ENCODE results near the gene C1RL.

The C1RL gene

DNA sequence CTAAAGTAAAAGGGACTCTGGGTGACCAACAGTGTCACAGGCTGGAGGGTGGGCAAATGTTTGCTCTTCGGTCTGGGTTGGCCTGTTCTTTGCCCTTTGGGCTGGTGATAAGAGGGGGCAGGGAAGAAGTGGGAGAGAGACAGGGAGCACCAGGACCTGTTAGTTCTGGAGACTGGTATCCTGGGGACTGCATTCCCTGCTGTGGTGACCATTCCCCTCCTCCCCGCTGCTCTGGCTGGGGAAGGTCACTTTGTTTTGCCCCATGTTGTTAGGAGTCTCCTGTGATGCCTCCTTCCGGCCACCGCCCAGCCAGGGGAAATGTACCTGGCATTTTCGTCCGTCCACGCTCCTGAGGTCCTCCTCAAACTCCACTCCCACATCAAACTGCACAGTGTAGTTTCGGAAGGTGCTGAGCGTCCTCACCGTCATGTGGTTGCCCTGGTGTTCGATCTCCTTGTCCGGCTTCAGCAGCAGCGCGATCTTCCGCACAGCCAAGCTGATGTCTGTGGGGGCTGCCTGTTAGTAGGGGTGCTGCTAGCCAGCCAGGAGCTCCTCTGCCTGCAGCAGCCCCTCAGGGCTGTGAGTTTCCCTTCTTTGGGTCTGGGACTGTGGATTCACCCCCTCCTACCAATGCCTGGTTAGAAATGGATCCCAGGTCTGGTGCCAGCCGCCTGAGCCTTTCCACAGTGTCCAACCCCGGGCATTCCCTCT is 19.1 kb upstream of the C1RL start:
- no peaks in the 10 kb centered on the region for H3K4me1 ChIP-seq (ENCODE audit: control insufficient read depth, insufficient read depth, low read length, poor library complexity, severe bottlenecking)
- H3K4me3 ChIP-seq (ENCODE audit: extremely low read depth, insufficient read depth, low read length, poor library complexity, severe bottlenecking) = no peak overlapping the region
- no peaks in the 10 kb centered on the region for H3K36me3 ChIP-seq (ENCODE audit: control insufficient read depth, insufficient read depth, low read length)
- H3K9me3 ChIP-seq (ENCODE audit: control insufficient read depth, low read length) = no peaks in the 10 kb centered on the region
- no peak overlapping the region for H3K27ac ChIP-seq (ENCODE audit: low read depth, low read length, severe bottlenecking)
- WGBS, 2 experiments (ENCODE audit: insufficient coverage in 2 of 2) = 83 to 91% methylated on average over 14 to 16 of the region's 17 CpGs

DNA sequence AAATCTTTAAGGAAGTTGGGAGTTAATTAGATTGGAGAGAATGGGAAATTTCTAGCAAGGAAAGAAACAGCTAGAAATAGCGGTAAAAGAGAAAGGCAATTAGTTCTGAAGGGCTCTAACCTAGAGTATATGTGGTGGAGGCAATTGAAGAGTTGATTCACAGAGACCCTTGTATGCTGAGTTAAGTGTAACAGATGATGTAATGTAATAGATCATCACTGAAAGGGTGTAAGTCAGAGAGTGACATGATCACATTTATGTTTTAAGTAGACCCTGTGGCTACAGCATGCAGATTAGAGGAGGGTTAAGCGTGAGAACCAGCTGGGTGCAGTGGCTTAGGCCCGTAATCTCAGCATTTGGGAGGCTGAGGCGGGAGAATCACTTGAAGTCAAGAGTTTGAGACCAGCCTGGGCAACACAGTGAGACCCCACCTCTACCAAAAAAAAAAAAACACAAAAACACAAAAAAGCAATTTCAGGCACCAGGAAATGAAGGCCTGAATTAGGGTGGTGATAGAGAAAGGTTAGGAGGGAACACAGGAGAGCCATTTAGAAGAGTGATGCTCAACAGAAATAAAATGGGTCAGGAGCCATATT is 16.7 kb upstream of the C1RL start:
- Histone ChIP-seq H3K4me1 (ENCODE audit: control insufficient read depth, insufficient read depth, low read length, poor library complexity, severe bottlenecking) (no peaks in the 10 kb centered on the region), H3K4me3 (ENCODE audit: extremely low read depth, insufficient read depth, low read length, poor library complexity, severe bottlenecking) (no peak overlapping the region), H3K9me3 (ENCODE audit: control insufficient read depth, low read length) (no peaks in the 10 kb centered on the region), H3K36me3 (ENCODE audit: control insufficient read depth, insufficient read depth, low read length) (no peaks in the 10 kb centered on the region), H3K27ac (ENCODE audit: low read depth, low read length, severe bottlenecking) (no peak overlapping the region)
- 68 to 81% methylated on average over 2 to 3 of the region's 4 CpGs for WGBS, 2 experiments (ENCODE audit: insufficient coverage in 2 of 2)

DNA sequence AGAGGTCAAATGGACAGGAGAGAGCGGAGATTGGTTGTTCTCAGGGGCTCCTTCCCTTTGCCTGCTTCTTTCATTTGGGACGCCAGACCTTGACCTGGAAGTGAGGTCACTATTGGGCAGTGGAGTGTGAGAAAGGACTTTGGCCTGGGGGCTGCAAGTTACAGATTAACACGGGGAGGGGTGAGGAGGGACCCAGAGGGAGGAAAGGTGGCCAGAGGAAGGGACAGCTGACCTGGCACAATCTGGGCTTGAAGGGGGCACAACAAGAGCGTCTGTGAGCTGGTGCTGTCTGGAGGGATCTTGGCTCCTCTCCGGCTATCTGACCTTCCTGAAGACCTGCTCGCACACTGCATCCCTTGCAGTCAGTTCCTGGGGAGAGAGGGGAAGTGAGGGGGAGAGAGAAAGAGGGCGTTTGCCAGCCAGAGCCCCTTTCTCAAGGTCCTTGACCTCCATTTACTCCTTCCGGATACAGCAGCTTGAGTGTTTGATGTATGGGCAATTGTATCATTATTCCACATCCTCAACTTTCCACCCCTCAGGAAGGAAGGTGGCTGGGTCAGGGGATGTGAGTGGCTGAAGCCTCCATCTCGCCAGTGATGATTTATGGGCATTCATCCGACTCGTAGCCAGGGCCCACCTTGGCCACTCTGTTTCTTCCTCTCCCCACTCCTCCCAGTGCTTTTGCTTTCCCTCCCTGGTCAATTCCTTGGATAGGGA is 14.9 kb upstream of the C1RL start:
- H3K4me3 ChIP-seq (ENCODE audit: extremely low read depth, insufficient read depth, low read length, poor library complexity, severe bottlenecking) = no peak overlapping the region
- H3K27ac ChIP-seq (ENCODE audit: low read depth, low read length, severe bottlenecking) = no peak overlapping the region
- H3K36me3 ChIP-seq (ENCODE audit: control insufficient read depth, insufficient read depth, low read length) = no peaks in the 10 kb centered on the region
- H3K9me3 ChIP-seq (ENCODE audit: control insufficient read depth, low read length) = no peaks in the 10 kb centered on the region
- WGBS, 2 experiments (ENCODE audit: insufficient coverage in 2 of 2) = 79 to 89% methylated on average over 4 to 5 of the region's 11 CpGs
- H3K4me1 ChIP-seq (ENCODE audit: control insufficient read depth, insufficient read depth, low read length, poor library complexity, severe bottlenecking) = no peaks in the 10 kb centered on the region

DNA sequence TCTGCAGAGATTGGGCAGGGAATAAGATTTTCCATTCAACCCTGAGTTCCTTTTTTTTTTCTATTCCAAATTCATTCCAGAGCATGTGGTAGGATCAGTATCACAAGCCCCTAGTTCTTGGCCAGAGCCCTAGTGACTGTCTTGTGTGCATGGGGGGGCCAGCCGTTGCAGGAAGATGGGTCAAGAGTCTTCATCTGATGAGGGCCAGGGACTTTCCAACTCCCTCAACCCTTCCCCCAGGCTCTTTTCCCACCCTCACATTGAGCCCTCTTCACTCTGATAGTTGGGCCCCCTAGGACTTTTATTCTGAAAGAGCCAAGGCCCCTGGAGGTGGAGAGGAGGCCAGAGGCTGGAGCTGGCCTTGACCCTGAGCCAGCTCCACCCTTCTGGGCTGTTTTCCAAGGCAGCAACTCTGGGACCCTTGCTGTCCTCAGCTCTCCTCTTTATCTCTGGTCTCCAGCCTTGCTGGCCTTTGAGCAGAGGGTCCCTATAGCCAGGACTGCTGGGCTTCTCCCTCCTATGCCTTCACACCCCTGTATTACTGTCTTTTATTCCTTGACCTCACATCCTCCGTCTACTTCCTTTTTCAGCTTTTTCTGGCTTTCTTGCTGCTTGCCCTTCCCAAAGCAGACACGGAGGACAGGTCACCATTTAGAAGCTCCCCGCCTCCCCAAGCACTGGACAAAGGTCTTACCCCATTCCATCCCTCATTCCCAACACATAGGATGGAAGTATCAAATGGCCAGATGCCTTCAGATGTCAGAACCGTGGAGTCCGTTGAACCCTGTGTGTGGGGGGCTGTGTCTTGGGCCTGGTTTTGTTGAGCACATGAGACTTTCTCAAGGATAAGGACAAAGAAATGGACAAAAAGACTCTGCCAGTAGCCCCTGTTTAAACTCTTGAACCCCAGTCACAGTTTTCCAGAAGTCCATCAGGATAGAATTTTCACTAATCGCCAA is 14.1 kb upstream of the C1RL start:
- Histone ChIP-seq H3K27ac (ENCODE audit: low read depth, low read length, severe bottlenecking) (no peak overlapping the region), H3K36me3 (ENCODE audit: control insufficient read depth, insufficient read depth, low read length) (no peaks in the 10 kb centered on the region), H3K4me1 (ENCODE audit: control insufficient read depth, insufficient read depth, low read length, poor library complexity, severe bottlenecking) (no peaks in the 10 kb centered on the region), H3K4me3 (ENCODE audit: extremely low read depth, insufficient read depth, low read length, poor library complexity, severe bottlenecking) (no peak overlapping the region), H3K9me3 (ENCODE audit: control insufficient read depth, low read length) (no peaks in the 10 kb centered on the region)
- WGBS, 2 experiments (ENCODE audit: insufficient coverage in 2 of 2) = 90 to 92% methylated on average over 4 to 5 of the region's 7 CpGs

DNA sequence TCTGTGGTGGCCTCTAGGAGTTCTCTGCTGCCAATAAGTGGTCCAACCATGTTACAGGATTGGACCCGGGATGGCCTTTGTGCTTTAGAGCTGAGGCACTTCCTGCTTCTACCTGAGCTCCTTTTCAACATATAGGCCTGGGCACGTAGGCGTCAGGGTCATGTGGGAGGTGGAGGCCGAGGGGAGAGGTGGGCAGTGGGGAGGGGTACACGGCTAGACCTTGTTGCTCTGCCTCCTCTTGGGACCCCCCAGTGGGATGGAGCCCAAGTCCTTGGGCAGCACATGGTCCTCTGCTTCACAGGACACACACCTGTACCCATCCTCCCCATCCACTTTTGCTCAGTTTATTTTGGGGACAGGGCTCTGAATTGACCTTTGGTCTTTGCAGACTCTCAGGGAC is 12.3 kb upstream of the C1RL start:
- H3K36me3 ChIP-seq (ENCODE audit: control insufficient read depth, insufficient read depth, low read length) = no peaks in the 10 kb centered on the region
- H3K4me3 ChIP-seq (ENCODE audit: extremely low read depth, insufficient read depth, low read length, poor library complexity, severe bottlenecking) = no peak overlapping the region
- peaks cover 2% of the 10 kb centered on the region for H3K4me1 ChIP-seq (ENCODE audit: control insufficient read depth, insufficient read depth, low read length, poor library complexity, severe bottlenecking)
- no peaks in the 10 kb centered on the region for H3K9me3 ChIP-seq (ENCODE audit: control insufficient read depth, low read length)
- no peak overlapping the region for H3K27ac ChIP-seq (ENCODE audit: low read depth, low read length, severe bottlenecking)
- WGBS, 2 experiments (ENCODE audit: insufficient coverage in 2 of 2) = 82 to 90% methylated on average over 1 to 5 of the region's 5 CpGs

DNA sequence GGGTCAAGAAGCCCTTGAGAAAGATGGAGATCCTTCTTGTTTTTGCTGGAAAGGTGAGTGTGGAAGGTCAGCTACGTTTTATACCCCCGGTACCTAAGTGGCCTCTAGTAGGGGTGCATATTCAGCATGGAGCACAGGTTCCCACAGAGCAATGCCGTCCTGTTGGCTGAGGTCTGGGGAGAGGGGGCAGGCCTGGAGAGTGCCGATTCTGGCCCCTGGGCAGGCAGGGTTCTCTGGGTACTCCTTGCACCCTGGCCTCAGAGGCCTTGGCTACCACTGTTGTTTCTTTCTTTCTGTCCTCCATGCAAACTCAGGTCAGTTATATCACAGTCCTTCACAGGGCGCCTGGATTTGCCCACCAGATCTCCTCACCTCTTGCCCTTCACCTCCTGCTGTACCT is 11.2 kb upstream of the C1RL start:
- WGBS, 2 experiments (ENCODE audit: insufficient coverage in 2 of 2) = 81 to 92% methylated on average over 4 to 5 of the region's 5 CpGs
- H3K36me3 ChIP-seq (ENCODE audit: control insufficient read depth, insufficient read depth, low read length) = no peaks in the 10 kb centered on the region
- H3K4me1 ChIP-seq (ENCODE audit: control insufficient read depth, insufficient read depth, low read length, poor library complexity, severe bottlenecking) = peaks cover 2% of the 10 kb centered on the region
- no peaks in the 10 kb centered on the region for H3K9me3 ChIP-seq (ENCODE audit: control insufficient read depth, low read length)
- no peak overlapping the region for H3K27ac ChIP-seq (ENCODE audit: low read depth, low read length, severe bottlenecking)
- H3K4me3 ChIP-seq (ENCODE audit: extremely low read depth, insufficient read depth, low read length, poor library complexity, severe bottlenecking) = no peak overlapping the region

DNA sequence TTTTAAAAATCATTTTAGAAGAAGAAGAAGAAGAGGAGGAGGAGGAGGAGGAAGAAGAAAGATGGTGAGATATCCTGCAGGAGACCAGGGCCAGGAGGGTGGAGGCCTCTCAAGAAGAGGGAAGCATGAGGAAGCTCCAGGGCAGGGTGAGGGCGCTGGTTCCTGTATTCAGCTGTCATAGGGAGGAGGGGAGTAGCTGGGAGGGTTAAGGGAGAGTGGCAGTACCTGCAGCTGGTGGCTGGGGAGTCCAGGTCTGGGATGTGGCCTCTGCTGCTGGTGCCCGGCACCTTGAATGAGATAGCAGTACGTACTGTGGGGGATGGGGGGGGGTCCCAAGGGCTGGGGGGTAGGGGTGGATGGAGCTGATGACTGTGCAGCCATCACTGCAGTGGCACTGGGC is 9.9 kb upstream of the C1RL start:
- Histone ChIP-seq H3K27ac (ENCODE audit: low read depth, low read length, severe bottlenecking) (no peak overlapping the region), H3K4me3 (ENCODE audit: extremely low read depth, insufficient read depth, low read length, poor library complexity, severe bottlenecking) (no peak overlapping the region), H3K9me3 (ENCODE audit: control insufficient read depth, low read length) (no peaks in the 10 kb centered on the region), H3K4me1 (ENCODE audit: control insufficient read depth, insufficient read depth, low read length, poor library complexity, severe bottlenecking) (peaks cover 2% of the 10 kb centered on the region), H3K36me3 (ENCODE audit: control insufficient read depth, insufficient read depth, low read length) (no peaks in the 10 kb centered on the region)
- WGBS, 2 experiments (ENCODE audit: insufficient coverage in 2 of 2) = 63% methylated on average over 1 of the region's 3 CpGs; no CpG with 5 or more reads in 1 of the 2 experiments

DNA sequence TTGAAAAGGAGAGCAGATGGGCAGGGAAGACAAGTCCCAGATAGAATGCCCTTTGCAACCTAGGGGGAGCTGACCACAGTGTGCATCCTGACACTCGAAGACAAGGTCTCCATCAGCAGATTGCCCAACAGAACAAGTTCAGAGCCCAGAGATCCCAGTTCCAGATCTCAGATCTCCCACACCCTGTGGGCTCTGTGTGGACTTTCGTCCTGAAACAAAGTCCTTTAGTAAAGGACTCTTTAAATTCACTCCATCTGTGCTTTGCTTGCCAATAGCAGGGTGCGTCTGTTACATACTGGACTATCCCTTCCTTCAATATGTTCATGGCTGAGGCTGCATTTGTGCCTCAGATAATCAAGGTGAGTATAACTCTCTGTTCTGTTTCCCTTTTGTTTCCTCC is 8.7 kb upstream of the C1RL start:
- WGBS, 2 experiments (ENCODE audit: insufficient coverage in 2 of 2) = 82 to 100% methylated on average over 1 to 3 of the region's 3 CpGs
- H3K9me3 ChIP-seq (ENCODE audit: control insufficient read depth, low read length) = no peaks in the 10 kb centered on the region
- no peaks in the 10 kb centered on the region for H3K36me3 ChIP-seq (ENCODE audit: control insufficient read depth, insufficient read depth, low read length)

DNA sequence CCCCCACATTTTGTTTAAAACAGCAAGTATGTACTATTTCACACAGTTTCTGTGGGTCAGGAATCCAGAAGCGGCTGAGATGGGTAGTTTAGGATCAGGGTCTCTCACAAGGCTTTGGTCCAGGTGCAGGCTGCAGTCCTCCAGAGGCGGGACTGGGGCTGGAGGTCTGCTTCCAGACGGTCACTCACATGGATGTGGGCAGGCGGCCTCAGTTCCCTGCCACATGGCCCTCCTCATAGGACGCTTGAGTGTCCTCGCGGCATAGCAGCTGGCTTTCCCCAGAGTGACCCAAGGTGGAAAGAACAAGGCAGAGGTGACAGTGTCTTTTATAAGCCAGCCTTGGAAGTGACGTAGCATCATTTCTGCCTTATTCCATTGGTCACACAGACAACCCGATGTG is 7.9 kb upstream of the C1RL start:
- Histone ChIP-seq H3K36me3 (ENCODE audit: control insufficient read depth, insufficient read depth, low read length) (no peaks in the 10 kb centered on the region), H3K27ac (ENCODE audit: low read depth, low read length, severe bottlenecking) (no peak overlapping the region), H3K9me3 (ENCODE audit: control insufficient read depth, low read length) (no peaks in the 10 kb centered on the region), H3K4me1 (ENCODE audit: control insufficient read depth, insufficient read depth, low read length, poor library complexity, severe bottlenecking) (peaks cover 2% of the 10 kb centered on the region), H3K4me3 (ENCODE audit: extremely low read depth, insufficient read depth, low read length, poor library complexity, severe bottlenecking) (no peak overlapping the region)
- WGBS, 2 experiments (ENCODE audit: insufficient coverage in 2 of 2) = 76 to 84% methylated on average over 8 to 9 of the region's 9 CpGs

More for the DNA sequence above, 8.7 kb upstream of the C1RL start:
- Histone ChIP-seq H3K4me3 (ENCODE audit: extremely low read depth, insufficient read depth, low read length, poor library complexity, severe bottlenecking) (no peak overlapping the region), H3K27ac (ENCODE audit: low read depth, low read length, severe bottlenecking) (no peak overlapping the region), H3K4me1 (ENCODE audit: control insufficient read depth, insufficient read depth, low read length, poor library complexity, severe bottlenecking) (peaks cover 2% of the 10 kb centered on the region)

DNA sequence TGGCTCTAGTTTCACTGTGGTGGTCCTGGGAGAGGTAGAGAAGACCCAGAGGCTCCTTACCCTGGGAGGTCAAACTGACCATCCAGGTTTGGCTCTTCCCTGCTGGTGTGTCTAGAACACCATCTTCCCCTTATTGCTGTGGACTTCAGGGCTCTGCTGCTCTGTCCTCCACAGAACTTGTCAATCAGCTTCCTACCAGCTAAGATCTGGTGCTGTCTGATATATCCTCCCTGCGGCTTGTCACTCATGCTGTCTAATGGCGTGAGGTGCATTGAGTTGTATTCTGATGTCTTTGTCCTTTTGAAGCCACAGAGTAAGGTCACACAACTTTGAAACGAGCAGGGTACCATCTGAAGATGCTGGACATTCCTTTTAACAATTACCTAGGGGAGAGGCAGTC is 7.2 kb upstream of the C1RL start:
- WGBS, 2 experiments (ENCODE audit: insufficient coverage in 2 of 2) = 77 to 87% methylated on average over 2 to 3 of the region's 3 CpGs
- no peaks in the 10 kb centered on the region for H3K36me3 ChIP-seq (ENCODE audit: control insufficient read depth, insufficient read depth, low read length)
- no peak overlapping the region for H3K27ac ChIP-seq (ENCODE audit: low read depth, low read length, severe bottlenecking)
- H3K9me3 ChIP-seq (ENCODE audit: control insufficient read depth, low read length) = no peaks in the 10 kb centered on the region
- no peak overlapping the region for H3K4me3 ChIP-seq (ENCODE audit: extremely low read depth, insufficient read depth, low read length, poor library complexity, severe bottlenecking)
- peaks cover 2% of the 10 kb centered on the region for H3K4me1 ChIP-seq (ENCODE audit: control insufficient read depth, insufficient read depth, low read length, poor library complexity, severe bottlenecking)

Measured in mesodermal cell (in vitro differentiated cells).